H1 (cell line): ENCODE results near the gene CCDC12. TPM values are rescaled to one million over a fixed set of nuclear protein-coding genes. Genes with fewer than 3 reads are reported as not detected.

Experiments
- CTCF ChIP-seq, 3 experiments: IDR thresholded peaks; 1 replicate in 2 of 3; 2 replicates in 1 of 3; pipeline versions ENCODE4 v1.5.1 to v1.6.1; 2011; ENCODE audit warnings: low read length in 3 of 3, mild to moderate bottlenecking in 3 of 3, inconsistent platforms in 2 of 3, low read depth in 1 of 3, moderate library complexity in 1 of 3; ENCODE audit not compliant: insufficient read depth in 1 of 3; ENCODE audit errors: control extremely low read depth in 1 of 3
- SP4 ChIP-seq: IDR thresholded peaks from 2 replicates; pipeline ENCODE4 v1.6.1; 2012; ENCODE audit warnings: low read length, inconsistent platforms
- TAF7 ChIP-seq: optimal IDR thresholded peaks from 2 replicates; pipeline ENCODE3; 2011; ENCODE audit warnings: low read depth, mild to moderate bottlenecking, inconsistent platforms, low read length, moderate library complexity, borderline replicate concordance
- TEAD4 ChIP-seq: IDR thresholded peaks from 2 replicates; pipeline ENCODE4 v1.6.1; 2012; ENCODE audit warnings: low read depth, low read length, inconsistent platforms, mixed read lengths
- polyA plus RNA-seq, 7 experiments: library from polyadenylated mRNA; depleted of rRNA in 3 of 7; stranded (reverse) in 5 of 7; unstranded in 2 of 7; fragments of >200 nt in 5 of 7; fragments of 200-250 nt in 2 of 7; gene quantifications; 1 replicate in 5 of 7; 2 replicates in 1 of 7; 4 replicates in 1 of 7; pipeline versions ENCODE4 v1.2.1 to v1.2.3, GENCODE V29; 2011 to 2013; ENCODE audit warnings: missing spikeins in 2 of 7, mixed read lengths in 2 of 7
- total RNA-seq: library from RNA; stranded (reverse); fragmentation: NEBNext Ultra II Directional; extraction: Animal tissue kit (Norgen Biotek cat#: 25700); gene quantifications from 2 replicates; pipeline ENCODE4 v1.2.1, GENCODE V29; 2021

The CCDC12 gene
- total and polyA plus RNA-seq, 2 of the 8 experiments (the other 6 are each of a cell fraction or from before 2014, with no cell fraction given), result 29.5 to 41.3 TPM

GRCh38 chr3:47022641-47023071 lies 46.1 kb upstream of the CCDC12 start (continued):
- TF ChIP-seq CTCF (IDR thresholded peaks at IDR 0.05; ENCODE audit: control extremely low read depth in 1 of 3, insufficient read depth in 1 of 3, low read depth in 1 of 3, low read length in 3 of 3) (no peak), SP4 (no peak), TEAD4 (no peak), TAF7 (no peak)
